GM12892 (cell line): ENCODE data around the gene DNAJB4.
A peak's percentile ranks its signal among the peaks of the same experiment; 100 is the strongest.
"Not testable (repeated sequence)": the region's sequence is repeated elsewhere in the genome, so short reads cannot be mapped to it uniquely, and the experiment has no call there.

Experiments
- DNase-seq: peaks from one replicate; pipeline ENCODE4 v3.0.0; 2011; ENCODE audit not compliant: insufficient read length
- FAIRE-seq: peaks from 2 replicates; lab custom pipeline; 2011; peaks lifted over from hg19 to GRCh38; lab: Jason Lieb, UNC
- POLR2A ChIP-seq: IDR thresholded peaks from 2 replicates; pipeline ENCODE4 v1.6.1; 2011; ENCODE audit warnings: low read depth, low read length, control low read depth
- POLR2AphosphoS5 ChIP-seq: IDR thresholded peaks from 2 replicates; pipeline ENCODE4 v1.6.1; 2011; ENCODE audit warnings: low read depth, low read length, control low read depth
- TAF1 ChIP-seq: IDR thresholded peaks from 2 replicates; pipeline ENCODE4 v1.6.1; 2011; ENCODE audit warnings: low read depth, mild to moderate bottlenecking, control low read depth, low read length, borderline replicate concordance

DNAJB4 gene

GRCh38 chr1:77994117-77994705 lies 10.5 kb upstream of the DNAJB4 start:
- TF ChIP-seq POLR2A (no peak), TAF1 (no peak), POLR2AphosphoS5 (no peak)
- FAIRE-seq (no peak), DNase-seq (no peak)

DNA sequence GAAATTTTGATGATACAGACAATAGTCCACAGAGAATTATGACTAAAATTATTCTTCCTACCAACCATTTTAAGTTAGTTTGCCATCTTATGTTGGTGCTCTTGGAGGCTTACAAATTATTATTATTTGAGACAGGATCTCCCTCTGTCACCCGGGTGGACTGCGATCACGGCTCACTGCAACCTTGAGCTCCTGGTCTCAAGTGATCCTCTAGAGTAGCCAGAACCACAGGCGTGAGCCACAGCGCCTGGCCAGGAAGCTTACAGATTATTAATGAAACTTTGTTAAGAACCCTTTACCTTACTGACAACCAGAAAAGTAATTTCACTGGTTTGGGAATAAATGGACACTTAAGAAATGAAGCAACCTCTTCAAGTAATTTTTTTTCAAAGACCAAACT lies 8.0 kb upstream of the DNAJB4 start:
- DNase-seq (no peak), FAIRE-seq (no peak)
- no peak for TF ChIP-seq POLR2A
- TF ChIP-seq POLR2AphosphoS5: no peak
- no peak for TF ChIP-seq TAF1

- peak; percentile 30 for FAIRE-seq
- not testable (repeated sequence) for DNase-seq
Measured at GRCh38 chr1:78000536-78000935, 4.2 kb upstream of the DNAJB4 start.

GRCh38 chr1:78003070-78003746 lies 1.5 kb upstream of the DNAJB4 start:
- no peak for DNase-seq
- no peak for FAIRE-seq
- no peak for TF ChIP-seq TAF1

GRCh38 chr1:78003882-78004718 lies 639 bp upstream of the DNAJB4 start:
- peak; percentile 83 for FAIRE-seq
- TF ChIP-seq POLR2A: peak; percentile 99
- TF ChIP-seq TAF1: no peak
- peak; percentile 99 for TF ChIP-seq POLR2AphosphoS5
- DNase-seq: peak; percentile 19

- DNase-seq (no peak), FAIRE-seq (no peak)
- TF ChIP-seq POLR2AphosphoS5 (no peak), TAF1 (no peak), POLR2A (no peak)
Measured at GRCh38 chr1:78005448-78005722, 646 bp downstream of the DNAJB4 start.

GRCh38 chr1:78005755-78006154 lies 1.0 kb downstream of the DNAJB4 start:
- TF ChIP-seq TAF1: no peak
- no peak for TF ChIP-seq POLR2A
- no peak for TF ChIP-seq POLR2AphosphoS5
- FAIRE-seq: no peak
- DNase-seq: no peak

GRCh38 chr1:78006521-78006920 lies 1.8 kb downstream of the DNAJB4 start:
- TF ChIP-seq TAF1: no peak
- no peak for TF ChIP-seq POLR2AphosphoS5
- no peak for TF ChIP-seq POLR2A
- FAIRE-seq: no peak
- no peak for DNase-seq

DNA sequence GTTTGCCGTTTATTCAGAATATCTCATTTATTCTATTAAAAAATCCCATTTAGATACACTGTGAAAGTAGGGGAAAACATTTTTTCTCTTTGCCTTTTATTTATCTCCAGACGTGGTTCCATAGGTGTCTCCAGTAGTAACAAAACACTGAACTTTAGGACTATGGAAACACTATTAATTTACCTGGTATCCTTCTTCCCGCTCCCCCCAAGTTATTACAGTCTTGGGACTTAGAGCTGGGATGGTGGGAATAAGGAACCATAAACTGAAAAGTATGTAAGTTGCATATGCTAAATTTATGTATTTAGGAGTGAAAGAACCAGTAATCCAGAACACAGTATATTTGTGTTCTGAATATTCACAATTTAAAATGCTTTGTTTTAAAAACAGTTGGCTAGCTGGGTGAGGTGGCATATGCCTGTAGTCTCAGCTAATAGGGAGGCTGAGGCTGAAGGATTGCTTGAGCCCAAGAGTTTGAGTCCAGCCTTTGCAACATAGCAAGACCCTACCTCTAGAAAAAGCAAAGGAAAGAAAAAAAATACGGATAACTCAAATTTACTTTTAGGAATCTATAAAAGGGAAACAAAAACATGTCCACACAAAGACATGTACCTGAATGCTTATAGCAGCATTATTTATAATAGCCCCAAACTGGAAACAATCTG lies 3.1 kb downstream of the DNAJB4 start:
- FAIRE-seq: no peak
- TF ChIP-seq TAF1: no peak

DNA sequence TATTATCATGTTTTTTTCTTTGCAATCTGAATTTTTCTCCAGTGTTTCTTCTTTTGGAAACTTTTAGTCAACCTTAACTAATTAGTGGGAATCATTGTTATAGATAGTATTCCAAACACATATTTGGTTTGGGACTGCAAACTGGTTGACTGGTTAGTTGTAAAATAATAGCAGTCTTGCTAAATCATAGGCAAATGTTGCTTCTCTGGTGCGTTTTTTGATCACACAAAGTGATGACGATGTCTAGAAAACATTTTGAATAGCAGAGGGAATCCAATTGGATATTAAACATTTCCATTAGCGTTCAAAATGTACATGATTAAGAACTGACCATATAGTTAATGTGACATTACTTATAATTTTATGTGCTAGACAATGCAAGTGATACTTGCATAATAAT lies 4.5 kb downstream of the DNAJB4 start:
- DNase-seq (no peak), FAIRE-seq (no peak)
- no peak for TF ChIP-seq TAF1
- TF ChIP-seq POLR2AphosphoS5: no peak
- TF ChIP-seq POLR2A: no peak

More for the DNA sequence above, 3.1 kb downstream of the DNAJB4 start:
- DNase-seq: no peak

DNA sequence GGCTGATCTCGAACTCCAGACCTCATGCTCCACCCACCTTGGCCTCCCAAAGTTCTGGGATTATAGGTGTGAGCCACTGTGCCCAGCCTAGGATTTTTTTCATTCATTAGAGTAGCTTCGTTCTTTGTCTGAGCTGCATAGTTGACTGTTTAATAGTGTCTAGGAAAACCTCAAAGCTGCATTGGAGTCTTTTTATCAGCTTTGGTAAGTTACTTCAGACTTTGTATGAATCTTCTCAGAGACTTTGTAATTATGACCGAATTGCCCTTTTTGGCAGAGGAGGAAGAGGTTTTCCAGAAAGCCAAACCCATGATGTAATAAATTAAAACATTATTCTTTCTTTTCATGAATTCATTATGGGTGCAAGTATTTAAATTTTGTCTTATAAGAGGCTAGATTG lies 5.1 kb downstream of the DNAJB4 start:
- no peak for DNase-seq
- TF ChIP-seq POLR2AphosphoS5 (no peak), TAF1 (no peak), POLR2A (no peak)
- no peak for FAIRE-seq

GRCh38 chr1:78011050-78011449 lies 6.3 kb downstream of the DNAJB4 start:
- FAIRE-seq: no peak
- no peak for DNase-seq
- TF ChIP-seq POLR2AphosphoS5 (no peak), TAF1 (no peak), POLR2A (no peak)
